ENCODE data around the gene SKAP1. TPM values are rescaled to one million over a fixed set of nuclear protein-coding genes. Genes with fewer than 3 reads are reported as not detected.
"Not testable (repeated sequence)": the region's sequence is repeated elsewhere in the genome, so short reads cannot be mapped to it uniquely, and the experiment has no call there.

Gene SKAP1
- total RNA-seq, 1 experiment from 2014 or later: not detected

GRCh38 chr17:48285614-48286013, 144.4 kb downstream of the SKAP1 start:
- DNase-seq (ENCODE audit: low spot score): no peak

- no peak for DNase-seq (ENCODE audit: low spot score)
These were observed 146.1 kb downstream of the SKAP1 start for GRCh38 chr17:48283907-48284306.

GRCh38 chr17:48283411-48283810, 146.6 kb downstream of the SKAP1 start:
- no peak for DNase-seq (ENCODE audit: low spot score)

GRCh38 chr17:48282303-48282702, 147.7 kb downstream of the SKAP1 start:
- no peak for DNase-seq (ENCODE audit: low spot score)

- DNase-seq (ENCODE audit: low spot score): no peak
These were observed 151.1 kb downstream of the SKAP1 start for GRCh38 chr17:48278760-48279491.

GRCh38 chr17:48276776-48277175, 153.2 kb downstream of the SKAP1 start:
- DNase-seq (ENCODE audit: low spot score): no peak

GRCh38 chr17:48270899-48271298, 159.1 kb downstream of the SKAP1 start:
- no peak for DNase-seq (ENCODE audit: low spot score)

GRCh38 chr17:48269209-48269608, 160.8 kb downstream of the SKAP1 start:
- DNase-seq (ENCODE audit: low spot score): no peak

- no peak for DNase-seq (ENCODE audit: low spot score)
These were observed 166.3 kb downstream of the SKAP1 start for GRCh38 chr17:48263731-48264035.

- DNase-seq (ENCODE audit: low spot score): no peak
These were observed 166.9 kb downstream of the SKAP1 start for GRCh38 chr17:48262982-48263730.

- peak; percentile 64 for DNase-seq (ENCODE audit: low spot score)
These were observed 168.6 kb downstream of the SKAP1 start for GRCh38 chr17:48261297-48261880.

GRCh38 chr17:48259694-48260291, 170.2 kb downstream of the SKAP1 start:
- peak; percentile 74 for DNase-seq (ENCODE audit: low spot score)

- no peak for DNase-seq (ENCODE audit: low spot score)
These were observed 171.7 kb downstream of the SKAP1 start for GRCh38 chr17:48258331-48258730.

- DNase-seq (ENCODE audit: low spot score): no peak
These were observed 174.3 kb downstream of the SKAP1 start for GRCh38 chr17:48255759-48256158.

GRCh38 chr17:48254896-48255295, 175.1 kb downstream of the SKAP1 start:
- no peak for DNase-seq (ENCODE audit: low spot score)

GRCh38 chr17:48253975-48254374, 176.0 kb downstream of the SKAP1 start:
- DNase-seq (ENCODE audit: low spot score): no peak

- no peak for DNase-seq (ENCODE audit: low spot score)
These were observed 178.1 kb downstream of the SKAP1 start for GRCh38 chr17:48251950-48252349.

- DNase-seq (ENCODE audit: low spot score): no peak
These were observed 179.1 kb downstream of the SKAP1 start for GRCh38 chr17:48250949-48251348.

- DNase-seq (ENCODE audit: low spot score): not testable (repeated sequence)
These were observed 180.0 kb downstream of the SKAP1 start for GRCh38 chr17:48250059-48250458.

GRCh38 chr17:48247603-48248002, 182.4 kb downstream of the SKAP1 start:
- DNase-seq (ENCODE audit: low spot score): no peak

GRCh38 chr17:48247038-48247437, 183.0 kb downstream of the SKAP1 start:
- DNase-seq (ENCODE audit: low spot score): no peak

GRCh38 chr17:48246612-48247011, 183.4 kb downstream of the SKAP1 start:
- DNase-seq (ENCODE audit: low spot score): no peak
